HG03045 (cell line): Measurements from ENCODE around the gene LMF1.
"Not testable (repeated sequence)": the region's sequence is repeated elsewhere in the genome, so short reads cannot be mapped to it uniquely, and the experiment has no call there.

Source experiments
- ATAC-seq: cut with Tn5 transposase; IDR thresholded peaks from one replicate; pipeline ENCODE4 v1.9.1; 2021; ENCODE audit warnings: mild to moderate bottlenecking, moderate library complexity; ENCODE audit not compliant: unreplicated experiment

The LMF1 gene

GRCh38 chr16:973366-973765, 2.6 kb upstream of the LMF1 start:
- no peak for ATAC-seq

GRCh38 chr16:972316-973002, 1.7 kb upstream of the LMF1 start:
- no peak for ATAC-seq

GRCh38 chr16:971981-972315, 1.2 kb upstream of the LMF1 start:
- no peak for ATAC-seq

GRCh38 chr16:971582-971905, 760 bp upstream of the LMF1 start:
- no peak for ATAC-seq

- no peak for ATAC-seq
Measured at GRCh38 chr16:970386-970765, 408 bp downstream of the LMF1 start.

- ATAC-seq, result no peak
Measured at GRCh38 chr16:969508-970385, 1.0 kb downstream of the LMF1 start.

- no peak for ATAC-seq
Measured at GRCh38 chr16:968620-969019, 2.2 kb downstream of the LMF1 start.

- no peak for ATAC-seq
Measured at GRCh38 chr16:967546-968295, 3.1 kb downstream of the LMF1 start.

- no peak for ATAC-seq
Measured at GRCh38 chr16:967077-967541, 3.7 kb downstream of the LMF1 start.

- ATAC-seq, result no peak
Measured at GRCh38 chr16:966505-966904, 4.3 kb downstream of the LMF1 start.

- ATAC-seq, result no peak
Measured at GRCh38 chr16:966035-966434, 4.7 kb downstream of the LMF1 start.

GRCh38 chr16:965487-965886, 5.3 kb downstream of the LMF1 start:
- ATAC-seq, result no peak

GRCh38 chr16:965036-965395, 5.8 kb downstream of the LMF1 start:
- ATAC-seq, result no peak

GRCh38 chr16:964356-965035, 6.3 kb downstream of the LMF1 start:
- no peak for ATAC-seq

GRCh38 chr16:963913-964312, 6.9 kb downstream of the LMF1 start:
- no peak for ATAC-seq

- no peak for ATAC-seq
Measured at GRCh38 chr16:962901-963814, 7.6 kb downstream of the LMF1 start.

GRCh38 chr16:962366-962765, 8.4 kb downstream of the LMF1 start:
- no peak for ATAC-seq

GRCh38 chr16:959232-960040, 11.3 kb downstream of the LMF1 start:
- no peak for ATAC-seq

- ATAC-seq, result not testable (repeated sequence)
Measured at GRCh38 chr16:955766-956165, 15.0 kb downstream of the LMF1 start.
